Testis (tissue), 2 donors: ENCODE measurements around the gene LARGE1.

Experiments used
- CTCF ChIP-seq, 3 experiments: fragments of 450-650 bp in 2 of 3; fragments of 200-600 bp in 1 of 3; sonication (generic) in 1 of 3; IDR thresholded peaks; one replicate each; pipeline ENCODE4 v1.5.1; 2016 to 2019; ENCODE audit warnings: antibody characterized with exemption in 3 of 3, mild to moderate bottlenecking in 2 of 3, moderate library complexity in 1 of 3
- POLR2A ChIP-seq: fragments of 450-650 bp; IDR thresholded peaks from one replicate; pipeline ENCODE4 v1.6.1; 2017; ENCODE audit warnings: antibody characterized with exemption, mild to moderate bottlenecking, moderate library complexity

GRCh38 chr22:33837826-33838225 is 82.5 kb downstream of the LARGE1 start:
- TF ChIP-seq CTCF (IDR thresholded peaks at IDR 0.05), result no peak
- no peak for TF ChIP-seq POLR2A
